Measurements from ENCODE around the gene NLRC3.

NLRC3 gene, protein sequence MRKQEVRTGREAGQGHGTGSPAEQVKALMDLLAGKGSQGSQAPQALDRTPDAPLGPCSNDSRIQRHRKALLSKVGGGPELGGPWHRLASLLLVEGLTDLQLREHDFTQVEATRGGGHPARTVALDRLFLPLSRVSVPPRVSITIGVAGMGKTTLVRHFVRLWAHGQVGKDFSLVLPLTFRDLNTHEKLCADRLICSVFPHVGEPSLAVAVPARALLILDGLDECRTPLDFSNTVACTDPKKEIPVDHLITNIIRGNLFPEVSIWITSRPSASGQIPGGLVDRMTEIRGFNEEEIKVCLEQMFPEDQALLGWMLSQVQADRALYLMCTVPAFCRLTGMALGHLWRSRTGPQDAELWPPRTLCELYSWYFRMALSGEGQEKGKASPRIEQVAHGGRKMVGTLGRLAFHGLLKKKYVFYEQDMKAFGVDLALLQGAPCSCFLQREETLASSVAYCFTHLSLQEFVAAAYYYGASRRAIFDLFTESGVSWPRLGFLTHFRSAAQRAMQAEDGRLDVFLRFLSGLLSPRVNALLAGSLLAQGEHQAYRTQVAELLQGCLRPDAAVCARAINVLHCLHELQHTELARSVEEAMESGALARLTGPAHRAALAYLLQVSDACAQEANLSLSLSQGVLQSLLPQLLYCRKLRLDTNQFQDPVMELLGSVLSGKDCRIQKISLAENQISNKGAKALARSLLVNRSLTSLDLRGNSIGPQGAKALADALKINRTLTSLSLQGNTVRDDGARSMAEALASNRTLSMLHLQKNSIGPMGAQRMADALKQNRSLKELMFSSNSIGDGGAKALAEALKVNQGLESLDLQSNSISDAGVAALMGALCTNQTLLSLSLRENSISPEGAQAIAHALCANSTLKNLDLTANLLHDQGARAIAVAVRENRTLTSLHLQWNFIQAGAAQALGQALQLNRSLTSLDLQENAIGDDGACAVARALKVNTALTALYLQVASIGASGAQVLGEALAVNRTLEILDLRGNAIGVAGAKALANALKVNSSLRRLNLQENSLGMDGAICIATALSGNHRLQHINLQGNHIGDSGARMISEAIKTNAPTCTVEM

GRCh38 chr16:3577302-3577752 lies at the start of gene NLRC3:
Gene NLRC3 (minus strand): TSS chr16:3577403. CDS start chr16:3565036, 12,367 bp downstream.
- H3K27me3 ChIP-seq (ENCODE audit: insufficient read depth, low read length), result no peaks in the 10 kb centered on the region
- no peak within 1 kb of the TSS for H3K4me3 ChIP-seq (ENCODE audit: low read depth, low read length)
- no peak within 1 kb of the TSS for H3K27ac ChIP-seq (ENCODE audit: low read depth, low read length)
- H3K79me2 ChIP-seq (ENCODE audit: control insufficient read depth, insufficient read depth, low read length, unreplicated experiment), result no peaks in the 10 kb centered on the region
- no peaks in the 10 kb centered on the region for H3K36me3 ChIP-seq (ENCODE audit: insufficient read depth, low read length)
- peaks cover 3% of the 10 kb centered on the region for H3K4me1 ChIP-seq (ENCODE audit: control insufficient read depth, insufficient read depth, low read length, unreplicated experiment)
- no peak within 1 kb of the TSS for H2AFZ ChIP-seq (ENCODE audit: low read length, unreplicated experiment)

DNA sequence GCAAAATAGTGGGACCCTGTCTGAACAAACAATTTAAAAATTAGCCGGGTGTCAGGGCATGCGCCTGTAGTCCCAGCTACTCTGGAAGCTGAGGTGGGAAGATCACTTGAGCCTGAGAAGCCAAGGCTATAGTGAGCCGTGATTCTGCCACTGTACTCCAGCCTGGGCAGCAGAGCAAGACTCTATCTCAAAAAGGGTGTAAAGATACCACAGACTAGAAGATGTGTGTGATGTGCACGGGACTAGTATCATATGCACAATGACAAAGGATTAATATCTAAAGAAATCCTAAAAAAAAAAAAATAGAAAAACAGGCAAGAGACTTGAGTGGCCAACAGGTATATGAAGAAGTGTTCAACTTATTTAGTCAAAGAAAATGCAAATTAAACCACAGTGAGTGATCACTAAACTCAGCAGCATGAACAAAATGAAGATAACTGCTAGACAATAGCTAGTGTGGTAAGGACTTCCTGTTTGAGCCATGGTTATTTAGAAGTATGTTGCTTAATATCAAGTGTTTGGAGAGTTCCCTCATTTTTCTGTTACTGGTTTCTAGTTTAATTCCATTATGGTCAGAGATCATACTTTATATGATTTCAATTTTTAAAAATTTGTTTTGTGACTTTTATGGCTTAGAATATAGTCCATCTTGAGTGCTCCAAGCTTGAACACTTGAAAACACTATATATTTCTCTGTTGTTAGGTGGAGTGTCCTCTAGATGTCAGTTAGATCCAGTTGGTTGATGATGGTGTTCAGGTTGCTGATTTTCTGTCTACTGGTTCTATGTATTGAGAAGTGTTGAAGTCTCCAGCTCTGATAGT lies 48.9 kb upstream of the NLRC3 start:
- H3K79me2 ChIP-seq (ENCODE audit: control insufficient read depth, insufficient read depth, low read length, unreplicated experiment), result no peaks in the 10 kb centered on the region
- no peak overlapping the region for H2AFZ ChIP-seq (ENCODE audit: low read length, unreplicated experiment)
- H3K27me3 ChIP-seq (ENCODE audit: insufficient read depth, low read length), result no peaks in the 10 kb centered on the region
- peaks cover 7% of the 10 kb centered on the region for H3K4me1 ChIP-seq (ENCODE audit: control insufficient read depth, insufficient read depth, low read length, unreplicated experiment)
- H3K27ac ChIP-seq (ENCODE audit: low read depth, low read length), result no peak overlapping the region
- H3K4me3 ChIP-seq (ENCODE audit: low read depth, low read length), result no peak overlapping the region
- no peaks in the 10 kb centered on the region for H3K36me3 ChIP-seq (ENCODE audit: insufficient read depth, low read length)

DNA sequence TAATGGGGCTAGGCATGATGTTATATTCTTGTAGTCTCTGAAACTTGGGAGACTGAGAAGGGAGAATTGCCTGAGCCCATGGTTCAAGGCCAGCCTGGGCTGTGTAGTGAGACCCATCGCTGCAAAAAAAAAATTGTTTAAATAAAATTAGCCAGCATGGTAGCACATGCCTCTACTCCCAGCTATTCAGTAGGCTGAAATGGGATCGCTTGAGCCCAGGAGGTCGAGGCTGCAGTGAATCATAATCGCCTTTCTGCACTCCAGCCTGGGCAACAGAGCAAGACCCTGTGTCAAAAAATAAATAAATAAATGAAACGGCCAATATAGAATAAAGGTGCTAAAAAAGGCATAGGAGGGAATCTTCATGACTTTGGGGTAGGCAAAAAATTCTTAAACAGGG lies 48.1 kb upstream of the NLRC3 start:
- Histone ChIP-seq H3K79me2 (ENCODE audit: control insufficient read depth, insufficient read depth, low read length, unreplicated experiment) (no peaks in the 10 kb centered on the region), H3K4me3 (ENCODE audit: low read depth, low read length) (no peak overlapping the region), H3K36me3 (ENCODE audit: insufficient read depth, low read length) (no peaks in the 10 kb centered on the region), H3K27ac (ENCODE audit: low read depth, low read length) (no peak overlapping the region), H3K4me1 (ENCODE audit: control insufficient read depth, insufficient read depth, low read length, unreplicated experiment) (peaks cover 7% of the 10 kb centered on the region), H3K27me3 (ENCODE audit: insufficient read depth, low read length) (no peaks in the 10 kb centered on the region), H2AFZ (ENCODE audit: low read length, unreplicated experiment) (no peak overlapping the region)

- no peaks in the 10 kb centered on the region for H3K79me2 ChIP-seq (ENCODE audit: control insufficient read depth, insufficient read depth, low read length, unreplicated experiment)
- no peak overlapping the region for H2AFZ ChIP-seq (ENCODE audit: low read length, unreplicated experiment)
- H3K27me3 ChIP-seq (ENCODE audit: insufficient read depth, low read length), result no peaks in the 10 kb centered on the region
- H3K4me1 ChIP-seq (ENCODE audit: control insufficient read depth, insufficient read depth, low read length, unreplicated experiment), result peaks cover 9% of the 10 kb centered on the region
- H3K27ac ChIP-seq (ENCODE audit: low read depth, low read length), result no peak overlapping the region
- no peaks in the 10 kb centered on the region for H3K36me3 ChIP-seq (ENCODE audit: insufficient read depth, low read length)
- H3K4me3 ChIP-seq (ENCODE audit: low read depth, low read length), result no peak overlapping the region
Measured at GRCh38 chr16:3623642-3624041, 46.4 kb upstream of the NLRC3 start.

DNA sequence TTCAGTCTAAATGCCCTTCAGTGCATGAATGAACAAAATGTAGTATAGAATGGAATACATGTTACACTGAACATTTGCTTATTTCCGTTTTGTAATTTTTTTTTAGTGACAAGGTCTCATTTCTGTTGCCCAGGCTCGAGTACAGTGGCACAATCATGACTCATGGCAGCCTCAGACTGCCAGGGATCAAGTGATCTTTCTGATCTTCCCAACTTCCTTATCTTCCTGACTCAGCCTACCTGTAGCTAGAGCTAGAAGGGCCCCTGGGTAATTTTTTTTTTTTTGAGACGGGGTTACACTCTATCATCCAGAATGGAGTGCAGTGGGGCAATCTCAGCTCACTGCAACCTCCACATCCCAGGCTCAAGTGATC lies 41.6 kb upstream of the NLRC3 start:
- no peak overlapping the region for H2AFZ ChIP-seq (ENCODE audit: low read length, unreplicated experiment)
- no peak overlapping the region for H3K4me3 ChIP-seq (ENCODE audit: low read depth, low read length)
- peaks cover 4% of the 10 kb centered on the region for H3K4me1 ChIP-seq (ENCODE audit: control insufficient read depth, insufficient read depth, low read length, unreplicated experiment)
- peaks cover 25% of the 10 kb centered on the region for H3K79me2 ChIP-seq (ENCODE audit: control insufficient read depth, insufficient read depth, low read length, unreplicated experiment)
- no peak overlapping the region for H3K27ac ChIP-seq (ENCODE audit: low read depth, low read length)
- H3K36me3 ChIP-seq (ENCODE audit: insufficient read depth, low read length), result peaks cover 13% of the 10 kb centered on the region; the same call in 1 of the 2 replicates
- no peaks in the 10 kb centered on the region for H3K27me3 ChIP-seq (ENCODE audit: insufficient read depth, low read length)

DNA sequence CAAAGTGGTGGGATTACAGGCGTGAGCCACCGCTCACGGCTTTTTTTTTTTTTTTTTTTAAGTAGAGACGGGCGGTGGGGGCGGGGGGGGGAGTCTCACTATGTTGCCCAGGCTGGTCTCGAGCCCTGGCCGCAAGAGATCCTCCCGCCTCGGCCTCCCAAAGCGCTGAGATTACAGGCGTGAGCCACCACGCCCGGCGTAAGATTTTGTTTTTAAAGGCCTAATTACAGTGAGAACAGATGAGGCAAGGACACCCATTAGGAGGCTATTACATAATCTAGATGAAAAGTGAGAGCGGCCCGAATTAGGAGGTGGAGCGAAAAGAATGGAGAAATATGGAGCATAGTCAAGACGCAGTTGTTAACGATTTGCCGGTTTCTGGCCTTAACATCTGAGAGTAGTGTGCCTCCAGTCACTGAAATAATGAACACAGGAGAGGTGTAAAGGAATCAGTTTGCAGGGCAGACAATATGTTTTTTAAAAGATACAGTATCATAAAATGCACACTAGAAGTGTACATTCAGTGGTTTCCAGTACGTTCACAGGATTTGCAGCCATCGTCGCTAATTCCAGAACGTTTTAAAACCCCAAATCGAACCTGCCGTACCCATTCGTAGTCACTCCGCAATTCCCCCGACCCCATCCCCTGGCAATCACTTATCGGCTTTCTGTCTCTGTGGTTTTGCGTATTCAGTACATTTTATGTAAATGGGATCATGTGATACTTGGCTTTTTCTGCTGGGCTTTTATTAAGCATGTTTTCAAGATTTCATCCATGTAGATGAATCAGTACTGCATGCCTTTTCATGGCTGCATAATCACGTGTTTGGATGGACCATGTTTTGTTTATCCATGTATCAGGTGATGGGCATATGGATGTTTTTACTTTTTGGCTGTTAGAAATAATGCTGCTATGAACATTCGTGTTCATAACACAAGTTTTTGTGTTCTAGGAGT lies 35.6 kb upstream of the NLRC3 start:
- Histone ChIP-seq H3K27ac (ENCODE audit: low read depth, low read length) (no peak overlapping the region), H3K79me2 (ENCODE audit: control insufficient read depth, insufficient read depth, low read length, unreplicated experiment) (peaks cover 44% of the 10 kb centered on the region), H3K4me1 (ENCODE audit: control insufficient read depth, insufficient read depth, low read length, unreplicated experiment) (peaks cover 15% of the 10 kb centered on the region), H2AFZ (ENCODE audit: low read length, unreplicated experiment) (peak overlapping the region; percentile 58), H3K27me3 (ENCODE audit: insufficient read depth, low read length) (no peaks in the 10 kb centered on the region), H3K4me3 (ENCODE audit: low read depth, low read length) (peak overlapping the region; percentile 84), H3K36me3 (ENCODE audit: insufficient read depth, low read length) (peaks cover 13% of the 10 kb centered on the region; the same call in 1 of the 2 replicates)

GRCh38 chr16:3611146-3611975 lies 34.2 kb upstream of the NLRC3 start, which contains the start of gene SLX4:
Gene SLX4 (minus strand): TSS chr16:3611606. CDS start chr16:3608964, 2,642 bp downstream.
- Histone ChIP-seq H3K4me3 (ENCODE audit: low read depth, low read length) (peak within 1 kb of the TSS; percentile 84), H3K27me3 (ENCODE audit: insufficient read depth, low read length) (no peaks in the 10 kb centered on the region), H3K36me3 (ENCODE audit: insufficient read depth, low read length) (peaks cover 10% of the 10 kb centered on the region; the same call in 1 of the 2 replicates), H2AFZ (ENCODE audit: low read length, unreplicated experiment) (peak within 1 kb of the TSS; percentile 58), H3K79me2 (ENCODE audit: control insufficient read depth, insufficient read depth, low read length, unreplicated experiment) (peaks cover 39% of the 10 kb centered on the region), H3K27ac (ENCODE audit: low read depth, low read length) (no peak within 1 kb of the TSS), H3K4me1 (ENCODE audit: control insufficient read depth, insufficient read depth, low read length, unreplicated experiment) (peaks cover 15% of the 10 kb centered on the region)

GRCh38 chr16:3610698-3611145 lies 33.5 kb upstream of the NLRC3 start:
- Histone ChIP-seq H3K27ac (ENCODE audit: low read depth, low read length) (no peak overlapping the region), H3K79me2 (ENCODE audit: control insufficient read depth, insufficient read depth, low read length, unreplicated experiment) (peaks cover 35% of the 10 kb centered on the region), H3K36me3 (ENCODE audit: insufficient read depth, low read length) (peaks cover 7% of the 10 kb centered on the region; the same call in 1 of the 2 replicates), H3K4me1 (ENCODE audit: control insufficient read depth, insufficient read depth, low read length, unreplicated experiment) (peaks cover 15% of the 10 kb centered on the region), H2AFZ (ENCODE audit: low read length, unreplicated experiment) (peak overlapping the region; percentile 51), H3K27me3 (ENCODE audit: insufficient read depth, low read length) (no peaks in the 10 kb centered on the region), H3K4me3 (ENCODE audit: low read depth, low read length) (peak overlapping the region; percentile 84)
